ENCODE results near the gene LARP6. TPM values are rescaled to one million over a fixed set of nuclear protein-coding genes. Genes with fewer than 3 reads are reported as not detected.

The LARP6 gene
- total and polyA plus RNA-seq, 11 donors: 18.9 to 73.1 (median 43.6) TPM

- Histone ChIP-seq H3K4me1 (peaks cover 0 to 37% (median 21%) of the 10 kb centered on the region in 12 donors), H3K36me3 (no peaks in the 10 kb centered on the region), H3K4me3 (no peak overlapping the region), H3K9me3 (no peaks in the 10 kb centered on the region), H3K27me3 (peaks cover 0 to 16% (median 0%) of the 10 kb centered on the region in 9 donors), H3K27ac (peak overlapping the region in 10 of 12 donors; percentile 37 to 96 (median 70))
- TF ChIP-seq CTCF (IDR thresholded peaks at IDR 0.05) (no peak), POLR2A (IDR thresholded peaks at IDR 0.05) (no peak)
- intact Hi-C loops (cut with DNase I): no loop called here
- WGBS, 4 donors: 86 to 88% (median 87%) methylated on average over 3 of the region's 3 CpGs
- ATAC-seq (no peak), DNase-seq (no peak)
These were observed 3.8 kb upstream of the LARP6 start for GRCh38 chr15:70857562-70858285.

DNA sequence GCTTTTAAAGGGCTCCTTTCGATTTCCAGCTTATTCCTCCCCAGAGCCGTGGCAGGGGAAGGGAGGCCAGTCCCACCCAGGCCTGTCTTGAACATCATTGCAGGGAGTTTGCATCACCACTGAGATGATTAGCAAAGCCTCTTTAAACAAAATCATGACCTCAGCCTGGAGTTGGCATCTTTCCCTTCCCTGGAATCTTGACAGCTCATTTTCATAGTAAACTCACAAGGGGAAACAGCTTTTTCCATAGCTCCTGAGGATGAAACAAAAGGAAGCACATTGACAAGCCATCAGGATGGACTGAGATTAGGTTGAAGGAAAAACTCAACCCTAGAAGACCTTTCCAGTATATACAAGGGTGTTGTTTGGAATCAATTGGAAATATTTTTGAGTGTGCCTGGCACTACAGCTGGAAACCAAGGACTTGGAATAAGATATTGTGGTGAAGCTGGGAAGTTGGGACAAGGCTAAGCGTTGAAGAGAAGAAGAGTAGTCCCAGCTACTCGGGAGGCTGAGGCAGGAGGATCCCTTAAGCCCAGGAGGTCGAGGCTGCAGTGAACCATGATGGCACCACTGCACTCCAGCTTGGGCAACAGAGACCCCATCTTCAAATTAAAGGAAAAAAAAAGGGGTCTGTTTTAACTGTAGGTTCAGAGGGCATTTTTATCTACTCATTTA lies 3.1 kb upstream of the LARP6 start:
- DNase-seq (peak in 4 of 5 donors; percentile 79 to 83 (median 82)), ATAC-seq (peak; percentile 45 to 90 (median 70))
- Histone ChIP-seq H3K36me3 (no peaks in the 10 kb centered on the region), H3K27me3 (peaks cover 0 to 16% (median 0%) of the 10 kb centered on the region in 9 donors), H3K27ac (peak overlapping the region in 11 of 12 donors; percentile 48 to 96 (median 71)), H3K4me3 (peak overlapping the region in 1 of 12 donors; percentile 9), H3K4me1 (peaks cover 0 to 44% (median 23%) of the 10 kb centered on the region in 12 donors), H3K9me3 (no peaks in the 10 kb centered on the region)
- intact Hi-C loops (cut with DNase I): no loop called here
- TF ChIP-seq CTCF (IDR thresholded peaks at IDR 0.05) (no peak), POLR2A (IDR thresholded peaks at IDR 0.05) (peak in 1 of 2 donors; percentile 11)
- WGBS, 4 donors: 43 to 59% (median 52%) methylated on average over 5 of the region's 5 CpGs

- intact Hi-C loops (cut with DNase I): no loop called here
- H3K27ac ChIP-seq: peak overlapping the region in 11 of 12 donors; percentile 48 to 96 (median 71)
- WGBS, 4 donors: 60 to 73% (median 68%) methylated on average over 7 of the region's 7 CpGs
- DNase-seq: no peak
- H3K4me1 ChIP-seq: peaks cover 0 to 50% (median 24%) of the 10 kb centered on the region in 12 donors
- TF ChIP-seq POLR2A (IDR thresholded peaks at IDR 0.05) (no peak), CTCF (IDR thresholded peaks at IDR 0.05) (no peak)
- H3K36me3 ChIP-seq: peaks cover 0 to 4% (median 0%) of the 10 kb centered on the region in 9 donors
- peak overlapping the region in 1 of 12 donors; percentile 9 for H3K4me3 ChIP-seq
- ATAC-seq: no peak
- H3K9me3 ChIP-seq: no peaks in the 10 kb centered on the region
- peaks cover 0 to 16% (median 0%) of the 10 kb centered on the region in 9 donors for H3K27me3 ChIP-seq
These were observed 2.4 kb upstream of the LARP6 start for GRCh38 chr15:70856177-70856883.

All from heart left ventricle (tissue), 16 donors.